Choroid plexus epithelial cell (primary cell): ENCODE results near the gene AGPAT4.
A peak's percentile ranks its signal among the peaks of the same experiment; 100 is the strongest.

Experiments used
- DNase-seq: peaks from one replicate; pipeline ENCODE4 v3.0.0-alpha.2; 2010; ENCODE audit warnings: low read depth
- H3K4me3 ChIP-seq: 2 replicates; pipeline ENCODE4 v1.5.1; 2011; ENCODE audit warnings: low read depth, mild to moderate bottlenecking, control low read depth, low read length, moderate library complexity
- CTCF ChIP-seq: conservative IDR thresholded peaks from 2 replicates; pipeline ENCODE4 v1.5.1; 2011; ENCODE audit warnings: low read depth, mild to moderate bottlenecking, control low read depth, inconsistent platforms, low read length, moderate library complexity

The AGPAT4 gene

GRCh38 chr6:161094955-161095354, 178.9 kb downstream of the AGPAT4 start:
- TF ChIP-seq CTCF = no peak
- no peak overlapping the region for H3K4me3 ChIP-seq
- DNase-seq = no peak

GRCh38 chr6:161091972-161092701, 181.7 kb downstream of the AGPAT4 start:
- no peak for TF ChIP-seq CTCF
- peak; percentile 44 for DNase-seq
- H3K4me3 ChIP-seq = no peak overlapping the region

DNA sequence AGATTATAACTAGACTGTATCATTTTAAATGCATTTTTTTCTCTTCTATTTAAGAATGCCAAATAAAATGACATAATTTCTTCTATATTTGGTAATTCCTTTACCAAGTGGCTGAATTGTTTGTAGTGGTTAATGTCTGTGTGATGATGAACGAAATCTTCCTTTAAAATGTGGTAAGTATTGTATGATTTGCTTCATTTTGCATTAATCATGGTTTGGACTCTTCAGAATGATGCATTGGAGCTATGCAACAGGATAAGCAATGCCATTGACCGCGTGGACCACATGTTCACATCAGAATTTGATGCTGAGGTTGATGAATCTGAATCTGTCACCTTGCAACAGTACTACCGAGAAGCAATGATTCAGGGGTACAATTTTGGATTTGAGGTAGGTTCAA, 182.7 kb downstream of the AGPAT4 start:
- H3K4me3 ChIP-seq = no peak overlapping the region
- TF ChIP-seq CTCF = no peak
- no peak for DNase-seq

GRCh38 chr6:161088676-161089328, 185.1 kb downstream of the AGPAT4 start:
- no peak for TF ChIP-seq CTCF
- no peak overlapping the region for H3K4me3 ChIP-seq
- DNase-seq = peak; percentile 44

- TF ChIP-seq CTCF = no peak
- DNase-seq = peak; percentile 30
- no peak overlapping the region for H3K4me3 ChIP-seq
These were observed 188.6 kb downstream of the AGPAT4 start for GRCh38 chr6:161085246-161085645.

DNA sequence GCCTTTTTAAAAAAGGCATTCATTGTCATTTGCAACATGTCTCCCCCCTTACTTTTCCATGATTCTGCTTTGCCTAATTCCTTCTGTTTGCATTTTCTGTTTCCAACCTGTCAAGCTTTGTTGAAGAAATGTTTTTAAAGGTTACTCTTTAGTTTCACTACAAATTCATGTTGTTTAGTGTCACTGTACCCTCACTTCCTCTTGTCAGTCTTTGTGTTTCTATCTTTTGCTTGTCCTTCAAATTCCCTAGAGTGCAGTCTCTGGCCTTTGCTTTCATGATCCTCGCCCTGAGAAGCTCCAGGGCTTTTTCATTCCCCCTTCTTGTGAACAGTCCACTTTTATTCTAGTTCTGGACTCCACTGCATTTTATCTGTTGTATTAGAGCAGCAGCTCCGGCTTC, 191.6 kb downstream of the AGPAT4 start:
- no peak for TF ChIP-seq CTCF
- H3K4me3 ChIP-seq = no peak overlapping the region
- no peak for DNase-seq
